NCI-H1105 treated with DMSO at 0.1 percent for 48 hours (cell line): ENCODE measurements around the gene F12.
A peak's percentile ranks its signal among the peaks of the same experiment; 100 is the strongest.
"Not testable (repeated sequence)": the region's sequence is repeated elsewhere in the genome, so short reads cannot be mapped to it uniquely, and the experiment has no call there.

Source experiments
- DNase-seq: peaks from one replicate; lab custom pipeline; 2025; lab: John Stamatoyannopoulos, UW

Gene F12

DNA sequence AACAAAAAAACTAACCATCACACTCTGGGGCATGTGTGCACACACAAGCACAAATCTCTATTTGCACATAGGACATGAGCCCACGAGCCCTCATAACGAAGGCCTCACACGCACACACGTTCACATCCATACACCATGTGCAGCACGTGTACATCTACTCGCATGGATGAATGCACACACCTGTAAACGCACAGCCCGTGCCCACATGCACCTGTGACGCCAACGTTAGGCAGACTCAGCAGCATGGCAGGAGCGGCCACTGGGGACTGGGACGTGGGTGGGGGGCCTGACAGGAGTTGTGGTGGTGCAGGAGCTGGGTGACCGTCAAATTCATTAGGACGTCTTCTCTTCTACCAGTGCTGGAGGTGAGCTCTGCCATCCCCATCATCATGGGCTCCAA is 22.0 kb downstream of the F12 start:
- no peak for DNase-seq

DNA sequence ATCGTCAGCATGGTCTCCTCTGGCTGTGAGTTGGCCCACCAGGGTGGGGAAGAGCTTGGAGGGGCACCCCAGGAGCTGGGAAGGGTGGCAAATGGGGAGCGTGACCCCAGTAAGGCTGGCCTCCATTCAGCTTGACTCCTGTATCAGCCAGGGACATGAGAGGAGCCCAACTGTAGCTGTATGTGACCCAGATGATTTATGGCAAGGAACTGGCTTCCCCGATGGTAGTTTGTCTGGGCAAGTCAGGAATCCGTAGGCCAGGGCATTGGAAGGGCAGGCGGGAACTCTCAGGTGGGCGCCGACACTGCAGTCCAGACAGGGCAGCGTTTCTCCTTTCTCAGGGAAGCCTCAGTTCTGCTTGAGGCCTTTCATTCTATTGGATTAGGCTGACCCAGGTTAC is 22.8 kb downstream of the F12 start:
- no peak for DNase-seq

DNA sequence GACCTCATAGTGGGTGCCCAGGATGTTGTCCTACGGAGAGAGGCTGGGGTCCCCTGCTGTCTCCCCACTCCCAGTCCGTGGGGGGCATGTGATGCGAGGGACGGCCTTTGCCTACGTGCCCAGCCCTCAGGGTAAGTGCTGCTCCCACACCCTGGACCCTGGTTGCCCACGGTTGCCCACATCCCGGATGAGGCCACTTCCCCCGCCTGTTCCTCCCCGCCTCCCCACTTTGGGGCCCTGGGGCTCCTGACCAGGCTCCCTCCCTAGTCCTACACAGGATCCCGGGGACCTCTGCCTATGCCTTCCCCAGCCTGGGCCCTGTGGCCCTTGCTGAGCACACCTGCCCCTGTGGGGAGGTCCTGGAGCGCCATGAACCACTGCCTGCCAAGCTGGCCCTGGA is 23.6 kb downstream of the F12 start:
- no peak for DNase-seq

DNA sequence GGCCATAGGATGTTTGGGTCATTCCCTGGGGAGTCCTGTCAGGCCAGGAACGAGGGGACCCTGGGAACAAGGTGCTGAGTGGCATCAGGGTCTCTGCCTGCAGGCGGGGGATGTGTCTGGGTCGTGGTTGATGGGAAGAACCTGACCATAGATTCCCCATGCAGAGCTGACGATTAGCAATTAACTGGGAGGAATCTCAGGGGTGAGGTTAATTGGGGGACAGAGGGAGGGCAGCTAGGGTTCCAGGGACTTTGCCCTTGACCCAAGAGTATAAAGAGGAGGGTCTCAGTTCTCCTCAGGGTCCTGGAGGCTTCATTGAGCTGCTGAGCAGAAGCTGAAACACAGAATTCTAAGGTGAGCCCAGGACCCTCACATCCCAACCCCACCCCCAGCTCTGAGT is 25.2 kb downstream of the F12 start, which contains the start of gene SLC34A1:
SLC34A1 (plus strand) TSS at position 301 of the 400 bp plus-strand sequence. CDS start 1,308 bp downstream, outside the sequence.
- no peak for DNase-seq

DNA sequence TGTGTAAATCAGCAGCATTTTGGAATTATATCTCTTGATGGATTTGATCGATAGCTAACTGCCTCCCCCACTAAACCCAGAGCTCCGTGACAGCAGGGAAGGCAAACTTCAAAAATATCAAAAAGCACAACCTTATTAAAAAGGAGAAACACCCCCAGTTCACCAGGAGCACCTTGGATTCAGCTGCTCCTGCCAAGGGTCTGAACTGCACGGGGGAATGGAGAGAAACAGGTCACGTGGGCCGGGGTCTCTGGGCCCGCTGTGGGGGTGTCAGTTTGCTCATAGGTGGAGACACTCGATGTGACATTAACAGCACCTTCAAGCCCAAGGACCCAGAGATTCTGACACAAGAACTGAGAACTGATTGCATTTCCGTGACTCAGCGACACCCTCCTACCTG is 26.2 kb downstream of the F12 start:
- DNase-seq: no peak

DNA sequence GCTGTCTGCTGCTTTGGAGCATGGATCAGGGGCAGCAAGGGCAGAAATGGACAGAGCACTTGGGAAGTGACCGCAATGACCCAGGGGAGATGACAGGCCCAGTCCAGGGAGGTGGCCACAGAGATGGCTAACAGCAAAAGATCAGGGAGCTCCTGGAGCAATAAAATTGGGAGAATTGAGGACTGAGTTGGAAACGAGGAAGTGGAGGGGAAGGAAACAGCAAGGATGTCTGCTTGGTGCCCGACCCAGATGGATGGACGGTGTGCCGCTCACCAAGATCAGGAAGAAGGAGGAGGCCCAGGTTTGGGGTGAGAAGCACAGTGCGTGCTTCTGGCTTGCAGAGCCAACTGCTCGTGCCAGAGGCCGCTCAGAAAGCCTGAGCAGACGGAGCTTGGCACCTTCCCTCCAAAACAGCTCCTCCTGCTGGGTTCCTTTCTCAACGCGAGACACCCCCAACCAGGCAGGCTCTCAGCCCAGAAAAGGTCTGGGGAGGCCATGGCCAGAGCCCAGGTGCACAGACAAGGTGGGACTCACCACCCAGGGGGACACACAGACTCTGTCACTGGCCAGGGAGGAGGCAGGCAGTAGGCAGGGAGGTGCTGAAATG is 26.8 kb downstream of the F12 start:
- no peak for DNase-seq

DNA sequence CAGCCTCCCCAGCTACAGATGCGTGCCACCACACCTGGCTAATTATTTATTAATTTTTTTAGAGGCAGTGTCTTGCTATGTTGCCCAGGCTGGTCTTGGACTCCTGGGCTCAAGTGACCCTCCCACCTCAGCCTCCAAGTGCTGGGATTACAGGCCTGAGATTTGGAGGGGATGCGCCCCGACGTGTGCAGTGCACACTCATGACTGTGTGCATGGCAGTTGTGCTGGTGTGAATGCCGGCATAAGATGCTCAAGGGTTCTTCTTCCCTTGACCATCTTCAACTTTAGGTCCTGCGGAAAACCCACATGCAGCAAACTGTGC is 28.6 kb downstream of the F12 start:
- no peak for DNase-seq

DNA sequence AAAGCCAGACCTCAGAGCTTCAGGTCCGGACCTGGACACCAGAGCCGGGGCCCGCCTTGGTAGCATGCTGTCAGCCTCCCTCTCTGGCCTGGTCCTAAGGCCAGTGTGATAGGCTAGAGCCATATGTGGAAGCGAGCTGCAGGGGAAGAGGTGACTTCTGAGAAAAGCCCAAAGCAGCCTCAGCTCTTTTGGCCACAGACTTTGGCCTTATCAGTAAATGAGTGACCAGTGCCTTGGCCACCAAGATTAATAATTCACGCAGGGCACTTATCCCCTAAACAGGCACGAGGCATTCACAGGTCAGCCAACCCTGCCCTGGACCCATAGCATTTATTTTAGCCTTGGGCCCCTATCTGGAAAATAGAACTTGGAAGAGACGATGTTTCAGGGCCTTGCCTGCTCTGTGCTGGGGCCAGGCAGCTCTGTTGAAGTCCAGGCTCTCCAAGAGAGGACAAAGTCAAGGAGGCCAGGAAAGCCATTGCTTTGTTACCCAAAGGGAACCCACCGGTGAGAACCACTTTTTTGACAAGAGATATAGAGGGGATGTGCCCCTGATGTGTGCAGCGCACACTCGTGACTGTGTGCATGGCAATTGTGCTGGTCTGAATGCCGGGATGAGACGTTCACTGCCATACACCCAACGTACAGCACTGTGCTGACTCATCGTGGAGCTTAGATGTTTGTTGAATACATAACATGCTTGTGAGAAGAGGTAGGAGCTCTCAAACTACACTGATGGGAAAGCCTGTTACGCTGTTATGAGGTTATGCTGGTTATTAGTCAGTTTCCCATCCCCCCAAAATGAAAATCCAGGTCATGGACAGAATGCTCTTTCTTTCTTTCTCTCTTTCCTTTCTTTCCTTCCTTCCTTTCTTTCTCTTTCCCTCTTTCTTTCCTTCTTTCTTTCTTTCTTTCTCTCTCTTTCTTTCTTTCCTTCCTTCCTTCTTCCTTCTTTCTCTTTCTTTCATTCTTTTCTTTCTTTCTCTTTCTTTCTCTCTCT is 30.2 kb downstream of the F12 start:
- DNase-seq: no peak

DNA sequence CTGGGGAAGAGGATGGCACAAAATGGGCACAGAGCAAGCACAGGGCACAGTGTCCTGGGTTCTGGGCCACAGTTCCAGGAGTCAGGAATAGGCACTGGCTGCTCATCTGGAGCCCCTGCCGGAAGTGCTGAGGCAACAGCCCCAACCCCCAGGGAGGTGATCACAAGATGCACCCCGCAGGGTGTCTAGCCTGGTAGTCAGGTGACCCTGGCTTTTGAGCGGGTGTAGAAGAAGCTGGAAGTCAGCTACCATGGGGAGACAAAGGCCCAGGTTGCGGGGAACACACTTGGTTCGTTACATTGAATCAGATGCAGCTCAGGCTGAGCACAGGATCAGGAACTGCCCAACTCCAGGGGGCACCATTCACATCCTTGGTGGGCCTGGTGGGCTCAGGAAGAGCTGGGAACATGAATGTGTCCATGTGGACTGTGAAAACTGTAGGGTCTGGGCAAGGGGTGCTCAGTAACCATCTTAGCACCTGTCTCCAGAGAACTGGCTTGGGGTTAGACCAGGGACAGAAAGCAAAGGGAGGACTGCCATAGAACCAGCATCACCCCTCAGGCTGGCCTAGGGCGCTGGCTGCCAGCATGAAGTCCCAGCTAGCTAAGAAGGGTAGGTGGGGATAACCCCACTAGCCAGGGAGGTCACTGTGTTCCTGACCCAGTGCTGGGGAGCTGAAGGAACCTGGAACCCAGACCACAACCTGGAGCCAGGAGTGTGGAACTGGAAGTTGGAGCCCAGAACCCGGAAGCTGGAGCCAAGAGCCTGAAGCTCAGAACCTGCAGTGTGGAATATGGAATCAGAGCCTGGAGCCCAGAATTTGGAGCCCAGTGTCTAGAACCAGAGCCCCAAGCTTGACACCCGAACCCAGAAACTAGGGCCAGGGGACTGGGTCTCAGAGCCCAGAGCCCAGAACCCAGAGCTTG is 31.2 kb downstream of the F12 start:
- DNase-seq: no peak

DNA sequence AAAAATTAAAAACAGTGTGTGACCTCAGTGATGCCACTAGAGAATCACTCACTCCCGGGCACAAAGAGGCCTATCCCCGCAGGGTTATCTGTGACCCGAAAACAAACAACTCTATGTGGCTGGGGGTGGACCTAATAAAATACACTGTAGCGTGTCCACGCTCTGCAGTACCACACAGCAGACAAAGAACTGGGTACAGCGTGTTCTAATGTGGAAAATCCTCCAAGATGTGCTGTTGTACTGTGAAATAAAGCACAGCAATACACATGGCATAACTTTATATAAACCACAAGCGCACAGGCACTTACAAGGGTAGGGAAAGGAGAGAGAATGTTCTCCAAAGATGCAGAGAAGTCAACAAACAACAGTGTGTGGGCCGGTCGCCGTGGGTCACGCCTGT is 33.3 kb downstream of the F12 start:
- DNase-seq: no peak

DNA sequence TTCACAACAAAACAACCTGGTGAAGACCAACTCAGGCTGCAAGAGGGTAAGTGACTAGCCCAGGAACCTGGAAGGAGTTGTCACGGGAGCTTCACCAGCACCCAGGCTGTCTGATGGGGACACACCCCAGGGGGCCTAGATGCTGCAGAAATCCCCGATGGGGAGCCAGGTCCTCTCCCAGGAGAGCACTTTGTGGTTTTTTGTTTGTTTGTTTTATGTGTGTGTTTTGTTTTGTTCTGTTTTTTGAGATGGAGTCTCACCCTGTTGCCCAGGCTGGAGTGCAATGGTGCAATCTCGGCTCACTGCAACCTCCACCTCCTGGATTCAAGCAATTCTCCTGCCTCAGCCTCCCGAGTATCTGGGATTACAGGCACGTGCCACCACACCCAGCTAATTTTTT is 33.8 kb downstream of the F12 start:
- DNase-seq: not testable (repeated sequence)

DNA sequence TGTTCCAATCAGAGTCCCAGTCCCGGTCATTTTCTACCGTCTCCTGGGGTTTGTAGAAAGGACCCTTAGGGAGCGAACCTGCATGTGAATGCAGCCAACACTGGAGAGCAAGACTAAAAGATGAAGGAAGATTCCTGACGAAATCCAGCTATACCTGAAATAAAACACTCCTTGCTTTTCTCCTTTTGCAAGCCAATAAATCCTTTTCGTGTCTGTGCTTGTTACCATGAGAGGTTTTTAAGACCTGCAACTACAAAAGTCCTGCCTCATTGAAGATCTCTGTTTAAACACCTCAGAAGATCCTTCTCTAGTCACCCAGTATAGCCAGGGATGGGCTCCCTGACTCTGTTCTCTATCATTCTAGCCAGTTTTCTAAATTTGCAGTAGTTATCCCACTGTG is 35.2 kb downstream of the F12 start:
- DNase-seq: no peak

DNA sequence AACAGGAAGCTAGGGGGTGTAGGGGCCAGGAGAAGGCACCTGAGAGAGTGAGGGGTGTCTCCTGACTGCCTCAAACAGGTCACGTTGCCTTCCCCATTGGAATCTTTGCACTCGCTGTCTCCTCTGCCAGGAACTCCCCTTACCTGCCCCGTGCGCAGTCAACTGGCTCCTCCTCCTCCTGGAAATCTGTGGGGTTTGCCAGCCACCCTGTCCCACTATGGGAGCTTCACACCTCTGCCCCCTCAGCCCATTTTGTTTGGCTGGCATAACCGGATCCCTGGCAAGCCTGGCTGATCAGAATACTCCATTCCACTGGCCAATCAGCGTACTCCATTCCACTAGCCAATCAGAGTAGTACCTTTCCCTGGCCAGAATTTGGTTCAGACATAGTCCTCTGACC is 35.6 kb downstream of the F12 start:
- DNase-seq: no peak

DNA sequence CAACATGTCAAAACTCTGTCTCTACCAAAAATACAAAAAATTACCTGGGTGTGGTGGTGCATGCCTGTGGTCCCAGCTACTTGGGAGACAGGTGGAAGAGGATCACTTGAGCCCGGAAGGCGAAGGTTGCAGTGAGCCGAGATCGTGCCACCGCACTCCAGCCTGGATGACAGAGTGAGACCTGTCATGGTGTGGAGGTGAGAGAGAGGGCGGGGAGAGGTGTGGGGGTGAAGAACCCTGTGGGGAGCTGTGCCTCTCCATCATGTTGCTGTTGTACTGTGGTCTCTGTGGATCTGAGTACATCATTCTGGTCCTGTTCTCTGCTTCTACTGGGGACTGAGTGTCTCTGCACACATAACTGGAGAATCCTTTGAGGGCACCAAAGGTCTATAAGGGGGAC is 36.5 kb downstream of the F12 start:
- DNase-seq: no peak

DNA sequence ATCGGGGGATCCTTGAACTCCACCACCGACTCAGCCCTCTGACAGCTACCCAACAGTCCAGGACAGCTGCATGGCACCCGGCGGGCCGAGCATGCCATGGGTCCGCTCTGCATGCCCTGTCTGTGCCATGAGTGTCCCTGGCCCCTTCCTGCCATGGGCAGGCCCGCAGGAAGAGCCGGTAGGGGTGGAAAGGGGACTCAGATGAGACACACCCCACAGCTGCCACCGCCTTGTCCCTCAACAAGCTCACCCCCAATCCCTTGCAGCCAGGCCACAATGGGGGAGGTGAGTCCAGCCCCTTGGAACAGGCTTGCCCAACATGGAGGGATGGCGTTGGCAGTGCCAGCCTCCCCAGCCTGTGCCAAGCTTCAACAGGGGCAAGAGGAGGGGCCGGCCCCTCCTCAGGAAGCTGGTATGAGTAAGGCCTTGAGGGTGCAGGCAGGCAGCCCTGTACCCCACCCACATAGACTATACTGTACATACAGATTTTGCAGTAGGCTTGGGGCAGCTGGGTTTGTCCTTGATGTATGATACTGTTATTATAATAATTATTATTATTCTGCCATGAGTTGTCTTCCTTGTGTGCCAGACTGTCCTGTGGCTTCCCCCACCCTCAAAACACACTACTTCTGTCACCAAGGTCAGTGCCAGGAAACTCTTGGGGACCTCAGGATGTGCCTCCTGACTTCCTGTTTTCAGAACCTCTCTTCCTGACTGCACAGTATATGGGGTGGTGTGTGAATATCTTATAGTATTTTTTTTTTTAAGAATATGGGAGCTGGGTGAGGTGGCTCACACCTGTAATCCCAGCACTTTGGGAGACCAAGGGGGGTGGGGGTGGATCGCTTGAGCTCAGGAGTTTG is 37.1 kb downstream of the F12 start:
- DNase-seq: no peak

DNA sequence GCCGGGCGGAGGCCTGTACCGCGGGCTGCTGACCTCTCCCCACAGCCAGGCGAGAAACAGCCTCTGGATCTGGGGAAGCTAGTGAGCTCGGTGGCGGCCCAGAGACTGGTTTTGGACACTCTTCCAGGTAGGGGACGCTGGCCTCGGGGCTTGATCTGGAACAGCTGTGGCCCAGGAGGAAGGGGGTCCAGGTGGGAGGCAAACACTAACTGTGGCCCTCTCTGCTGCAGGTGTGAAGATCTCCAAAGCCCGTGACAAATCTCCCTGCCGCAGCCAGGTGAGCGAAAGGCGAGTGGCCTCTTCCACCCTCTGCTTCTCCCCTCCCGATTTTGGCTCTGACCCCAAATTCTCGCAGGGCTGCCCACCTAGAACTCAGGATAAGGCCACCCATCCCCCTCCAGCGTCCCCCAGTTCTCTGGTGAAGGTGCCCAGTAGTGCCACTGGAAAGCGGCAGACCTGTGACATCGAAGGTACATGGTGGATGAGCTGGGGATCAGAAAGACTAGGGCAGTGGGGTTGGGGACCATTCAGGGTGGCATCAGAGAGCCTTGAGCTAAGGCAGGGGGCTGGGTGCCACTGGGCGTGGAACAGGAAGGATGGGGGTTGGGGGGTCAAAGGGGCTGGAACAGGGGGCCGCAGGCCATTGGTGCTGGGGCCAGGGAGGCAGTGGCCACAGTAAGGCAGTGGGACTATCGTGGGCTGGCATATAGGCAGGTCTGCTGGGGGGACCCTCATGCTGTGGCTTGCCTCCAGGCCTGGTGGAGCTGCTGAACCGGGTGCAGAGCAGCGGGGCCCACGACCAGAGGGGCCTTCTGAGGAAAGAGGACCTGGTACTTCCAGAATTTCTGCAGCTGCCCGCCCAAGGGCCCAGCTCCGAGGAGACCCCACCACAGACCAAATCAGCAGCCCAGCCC is 38.0 kb downstream of the F12 start:
- no peak for DNase-seq

DNA sequence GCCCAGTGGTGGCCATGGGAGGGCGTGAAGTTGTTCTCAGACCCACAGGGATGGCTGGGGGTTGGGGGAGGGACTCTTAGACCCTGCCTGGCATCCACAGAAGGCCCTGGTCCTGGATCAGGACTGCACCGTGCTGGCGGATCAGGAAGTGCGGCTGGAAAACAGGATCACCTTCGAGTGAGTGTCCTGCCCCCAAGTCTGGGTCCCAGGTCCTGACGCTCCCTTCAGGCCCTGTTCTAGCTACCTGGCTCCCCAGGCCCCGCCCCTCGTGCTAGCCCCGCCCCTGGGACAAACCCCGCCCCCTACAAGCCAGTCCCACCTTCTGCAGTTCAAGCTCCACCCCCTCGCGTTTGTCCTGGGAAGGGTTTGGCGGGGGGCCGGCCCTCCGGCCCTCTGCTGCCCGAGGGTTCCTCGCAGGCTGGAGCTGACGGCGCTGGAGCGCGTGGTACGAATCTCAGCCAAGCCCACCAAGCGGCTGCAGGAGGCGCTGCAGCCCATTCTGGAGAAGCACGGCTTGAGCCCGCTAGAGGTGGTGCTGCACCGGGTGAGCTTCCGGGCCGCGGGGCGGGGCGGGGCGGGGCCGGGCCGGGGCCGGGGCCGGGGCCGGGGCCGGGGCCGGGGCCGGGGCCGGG is 38.8 kb downstream of the F12 start:
- peak; percentile 69 for DNase-seq

DNA sequence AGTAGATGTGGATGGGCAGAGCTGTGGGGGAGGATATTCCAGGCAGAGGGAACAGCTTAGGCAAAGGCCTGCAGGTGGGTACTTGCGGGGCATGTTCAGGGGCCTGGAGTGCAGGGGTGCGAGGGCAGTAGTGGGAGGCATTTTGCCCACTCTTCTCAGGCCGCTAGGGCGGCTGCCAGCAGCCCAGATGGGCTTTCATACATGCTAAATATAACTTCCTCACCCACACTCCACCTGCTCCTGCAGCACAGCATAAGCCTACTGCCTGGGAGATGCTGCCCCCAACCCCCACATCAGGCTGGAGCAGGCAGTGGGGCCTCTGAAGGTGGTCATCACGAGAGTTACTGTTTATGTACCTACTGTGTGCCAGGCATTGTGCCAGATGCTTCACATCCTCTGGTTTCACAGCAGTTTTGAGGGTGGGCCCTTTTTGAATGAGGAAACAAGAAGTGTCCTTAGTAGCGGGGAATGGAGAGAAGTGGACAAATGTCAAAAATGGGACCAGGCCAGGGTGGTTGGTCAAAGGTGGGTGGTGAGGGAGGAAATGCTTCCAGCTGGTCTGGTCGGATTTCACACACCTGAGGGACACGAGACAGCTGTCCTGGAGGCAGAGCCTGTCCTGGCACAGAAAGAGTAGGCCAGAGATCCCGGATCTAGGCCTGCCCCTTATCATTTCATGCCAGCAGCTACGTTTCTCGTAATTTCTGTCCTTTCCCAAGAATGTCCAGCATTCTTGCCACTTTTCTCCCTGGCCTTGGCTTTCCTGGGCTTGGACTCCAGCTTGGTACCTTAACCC is 39.5 kb downstream of the F12 start:
- no peak for DNase-seq
